Tibial artery (tissue), 4 donors: ENCODE measurements around the gene ANGPTL2.

ENCODE experiments used
- DNase-seq, 2 donors: peaks; one replicate each; pipeline ENCODE4 v3.0.0-alpha.2; 2019
- H3K27ac ChIP-seq, 2 donors: fragments of 200-600 bp; sonication (generic) in 1 of 2; 1 replicate in 1 of 2; 2 replicates in 1 of 2; pipeline ENCODE4 v1.5.1; 2018 to 2019; ENCODE audit warnings: mild to moderate bottlenecking in 1 of 2
- H3K27me3 ChIP-seq, 2 donors: fragments of 200-600 bp; sonication (generic) in 1 of 2; one replicate each; pipeline versions ENCODE4 v1.5.1 to v1.6.0; 2016 to 2019
- H3K36me3 ChIP-seq, 3 donors: fragments of 200-600 bp; sonication (generic) in 2 of 3; one replicate each; pipeline ENCODE4 v1.5.1; 2016 to 2019; ENCODE audit warnings: mild to moderate bottlenecking in 2 of 3
- H3K4me1 ChIP-seq, 4 donors: fragments of 200-600 bp; sonication (generic) in 2 of 4; 1 replicate in 3 of 4; 2 replicates in 1 of 4; pipeline ENCODE4 v1.5.1; 2016 to 2019
- H3K4me3 ChIP-seq, 2 donors: fragments of 200-600 bp; sonication (generic) in 1 of 2; 1 replicate in 1 of 2; 2 replicates in 1 of 2; pipeline ENCODE4 v1.5.1; 2018 to 2019; ENCODE audit warnings: mild to moderate bottlenecking in 2 of 2
- H3K9me3 ChIP-seq, 3 donors: fragments of 200-600 bp; sonication (generic) in 1 of 3; one replicate each; pipeline ENCODE4 v1.5.1; 2016 to 2019
- intact Hi-C: fragments of 100-400 bp; cut with DNase I; formaldehyde crosslinking; loops from one replicate; pipeline ENCODE4 v1.15.0; 2023; ENCODE audit warnings: low total_unique reads
- TF ChIP-seq, protein P1 (sequence below), 2 experiments: fragments of 200-600 bp in 1 of 2; fragments of 450-650 bp in 1 of 2; IDR thresholded peaks; one replicate each; pipeline ENCODE4 v1.5.1; 2017 to 2019; ENCODE audit warnings: antibody characterized with exemption in 2 of 2, mild to moderate bottlenecking in 1 of 2, moderate library complexity in 1 of 2

The ANGPTL2 gene

DNA sequence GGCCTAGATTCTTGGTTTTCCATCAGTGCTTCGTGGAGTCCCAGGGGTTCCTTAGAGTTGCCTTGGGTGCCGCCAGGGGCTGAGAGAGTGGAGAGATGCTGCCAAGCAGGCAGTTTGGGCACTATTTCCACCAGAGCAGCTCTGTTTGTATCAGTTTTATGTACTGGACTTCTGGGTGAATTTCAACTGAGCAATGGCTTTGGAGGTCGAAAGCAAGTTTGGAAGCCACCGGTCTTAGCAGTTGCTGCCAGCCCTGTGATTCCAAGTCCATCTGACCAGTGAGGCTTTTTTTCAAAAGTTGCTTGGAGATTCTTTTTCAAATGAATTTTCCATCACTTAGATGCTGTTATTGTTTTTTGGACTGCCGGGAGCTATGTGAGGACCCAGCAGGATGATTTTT is 68.5 kb downstream of the ANGPTL2 start:
- H3K4me1 ChIP-seq, result peaks cover 0 to 31% (median 14%) of the 10 kb centered on the region in 4 donors
- peak overlapping the region; percentile 68 to 70 for H3K27ac ChIP-seq
- TF ChIP-seq, protein P1, sequence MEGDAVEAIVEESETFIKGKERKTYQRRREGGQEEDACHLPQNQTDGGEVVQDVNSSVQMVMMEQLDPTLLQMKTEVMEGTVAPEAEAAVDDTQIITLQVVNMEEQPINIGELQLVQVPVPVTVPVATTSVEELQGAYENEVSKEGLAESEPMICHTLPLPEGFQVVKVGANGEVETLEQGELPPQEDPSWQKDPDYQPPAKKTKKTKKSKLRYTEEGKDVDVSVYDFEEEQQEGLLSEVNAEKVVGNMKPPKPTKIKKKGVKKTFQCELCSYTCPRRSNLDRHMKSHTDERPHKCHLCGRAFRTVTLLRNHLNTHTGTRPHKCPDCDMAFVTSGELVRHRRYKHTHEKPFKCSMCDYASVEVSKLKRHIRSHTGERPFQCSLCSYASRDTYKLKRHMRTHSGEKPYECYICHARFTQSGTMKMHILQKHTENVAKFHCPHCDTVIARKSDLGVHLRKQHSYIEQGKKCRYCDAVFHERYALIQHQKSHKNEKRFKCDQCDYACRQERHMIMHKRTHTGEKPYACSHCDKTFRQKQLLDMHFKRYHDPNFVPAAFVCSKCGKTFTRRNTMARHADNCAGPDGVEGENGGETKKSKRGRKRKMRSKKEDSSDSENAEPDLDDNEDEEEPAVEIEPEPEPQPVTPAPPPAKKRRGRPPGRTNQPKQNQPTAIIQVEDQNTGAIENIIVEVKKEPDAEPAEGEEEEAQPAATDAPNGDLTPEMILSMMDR (IDR thresholded peaks at IDR 0.05), result no peak
- DNase-seq, result peak; percentile 46 to 65
- no peaks in the 10 kb centered on the region for H3K36me3 ChIP-seq
- H3K9me3 ChIP-seq, result no peaks in the 10 kb centered on the region
- no peak overlapping the region for H3K4me3 ChIP-seq
- H3K27me3 ChIP-seq, result no peaks in the 10 kb centered on the region
- intact Hi-C loops, result no loop called here

DNA sequence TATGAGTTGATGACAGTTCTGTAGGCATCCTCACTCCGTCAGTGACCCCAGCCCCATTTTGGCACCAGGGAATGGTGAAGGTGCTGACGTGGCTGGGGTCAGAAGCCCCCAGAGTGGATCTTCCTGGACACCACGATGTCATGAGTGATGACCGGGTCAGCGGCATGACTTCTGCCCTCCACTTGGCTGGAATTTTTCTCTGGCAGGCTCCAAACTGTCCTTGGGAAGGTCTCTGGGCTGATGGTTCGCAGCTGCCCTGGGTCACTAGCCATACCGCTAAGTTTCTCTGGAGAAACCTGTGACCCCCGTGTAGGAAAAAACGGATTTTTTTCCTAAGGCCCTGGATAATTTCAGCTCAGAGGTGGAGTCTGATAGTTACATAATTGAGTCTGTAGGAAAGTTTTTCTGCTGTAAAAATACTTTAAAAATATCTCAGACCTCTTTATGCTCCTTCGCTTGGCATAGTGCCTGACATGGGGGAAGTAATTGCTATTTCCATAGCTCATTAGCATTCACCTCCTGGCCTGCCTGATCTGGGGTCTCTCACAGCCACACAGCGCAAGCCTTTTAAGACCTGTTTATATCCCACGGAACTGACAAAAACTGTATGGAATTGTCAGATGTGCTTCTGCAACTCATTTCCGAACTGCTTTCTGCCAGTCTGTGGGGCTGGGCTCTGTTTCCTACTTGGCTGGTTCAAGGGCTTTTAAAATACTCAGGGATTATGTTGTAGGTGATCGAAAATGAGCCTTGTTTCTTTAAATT is 69.2 kb downstream of the ANGPTL2 start:
- Histone ChIP-seq H3K27ac (peak overlapping the region; percentile 68 to 70), H3K9me3 (no peaks in the 10 kb centered on the region), H3K27me3 (no peaks in the 10 kb centered on the region), H3K4me3 (no peak overlapping the region), H3K4me1 (peaks cover 0 to 28% (median 16%) of the 10 kb centered on the region in 4 donors), H3K36me3 (no peaks in the 10 kb centered on the region)
- peak in 1 of 2 donors; percentile 60 for DNase-seq
- intact Hi-C loops, result no loop called here
- TF ChIP-seq, protein P1 (IDR thresholded peaks at IDR 0.05), result no peak

DNA sequence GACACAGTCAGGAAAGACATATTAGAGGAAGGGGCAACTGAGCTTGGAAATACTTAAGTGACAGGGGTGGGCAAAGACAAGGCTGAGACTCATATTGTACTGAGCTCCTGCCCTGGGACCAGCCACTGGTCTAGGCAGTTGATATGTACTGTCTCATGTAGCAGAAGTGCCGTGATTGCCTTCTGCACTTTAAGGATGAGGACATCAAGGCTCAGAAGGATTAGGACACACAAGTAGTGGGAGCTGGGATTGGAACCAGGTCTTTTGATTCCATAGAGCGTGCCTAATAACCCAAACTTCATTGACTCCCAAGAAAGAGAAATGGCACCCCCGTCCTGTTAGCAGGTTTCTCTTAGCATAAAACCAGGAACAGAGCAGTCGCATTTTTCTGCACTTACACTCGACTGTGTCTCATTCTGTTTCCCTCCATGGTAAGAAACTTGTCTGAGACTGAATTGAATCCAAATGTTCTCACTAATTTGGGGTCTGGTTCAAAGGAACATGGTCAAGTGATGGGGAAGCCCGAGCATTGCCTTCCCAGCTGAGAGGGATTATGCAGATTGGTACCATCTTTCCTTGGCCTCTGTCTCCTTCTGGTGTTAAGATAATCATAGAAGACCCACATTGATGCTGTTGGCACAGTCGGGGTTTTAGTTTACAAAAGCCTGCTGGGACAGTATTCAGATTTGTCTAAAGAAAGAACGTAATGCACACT is 70.4 kb downstream of the ANGPTL2 start:
- H3K27ac ChIP-seq, result no peak overlapping the region
- TF ChIP-seq, protein P1 (IDR thresholded peaks at IDR 0.05), result no peak

DNA sequence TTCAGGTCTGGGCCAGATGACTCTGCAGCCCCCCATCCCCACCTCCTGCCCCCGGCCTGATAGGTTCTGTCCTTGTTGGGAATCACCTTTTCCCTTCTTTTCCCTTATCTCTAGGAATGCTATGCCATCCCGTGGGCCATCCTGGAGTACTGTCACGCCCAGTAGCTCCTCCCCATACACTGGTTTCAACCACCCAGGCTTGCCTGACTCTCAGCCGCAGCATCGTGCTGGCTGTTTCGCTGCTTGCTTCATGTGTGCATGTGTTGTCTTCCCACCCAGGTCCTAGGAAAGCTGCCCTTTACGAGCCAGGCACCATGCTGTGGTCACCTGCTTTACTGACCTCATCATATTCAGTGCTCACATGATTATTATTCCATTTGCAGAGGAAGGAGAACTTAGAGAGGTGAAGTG is 71.8 kb downstream of the ANGPTL2 start:
- Histone ChIP-seq H3K27ac (no peak overlapping the region), H3K4me1 (peaks cover 0 to 24% (median 16%) of the 10 kb centered on the region in 4 donors), H3K36me3 (no peaks in the 10 kb centered on the region), H3K27me3 (no peaks in the 10 kb centered on the region), H3K9me3 (no peaks in the 10 kb centered on the region), H3K4me3 (no peak overlapping the region)
- peak in 1 of 2 donors; percentile 55 for DNase-seq
- intact Hi-C loops, result no loop called here
- TF ChIP-seq, protein P1 (IDR thresholded peaks at IDR 0.05), result no peak

More for the DNA sequence above, 70.4 kb downstream of the ANGPTL2 start:
- Histone ChIP-seq H3K27me3 (no peaks in the 10 kb centered on the region), H3K4me1 (peaks cover 0 to 24% (median 16%) of the 10 kb centered on the region in 4 donors), H3K9me3 (no peaks in the 10 kb centered on the region), H3K4me3 (no peak overlapping the region), H3K36me3 (no peaks in the 10 kb centered on the region)
- intact Hi-C loops, result no loop called here
- DNase-seq, result peak in 1 of 2 donors; percentile 10

DNA sequence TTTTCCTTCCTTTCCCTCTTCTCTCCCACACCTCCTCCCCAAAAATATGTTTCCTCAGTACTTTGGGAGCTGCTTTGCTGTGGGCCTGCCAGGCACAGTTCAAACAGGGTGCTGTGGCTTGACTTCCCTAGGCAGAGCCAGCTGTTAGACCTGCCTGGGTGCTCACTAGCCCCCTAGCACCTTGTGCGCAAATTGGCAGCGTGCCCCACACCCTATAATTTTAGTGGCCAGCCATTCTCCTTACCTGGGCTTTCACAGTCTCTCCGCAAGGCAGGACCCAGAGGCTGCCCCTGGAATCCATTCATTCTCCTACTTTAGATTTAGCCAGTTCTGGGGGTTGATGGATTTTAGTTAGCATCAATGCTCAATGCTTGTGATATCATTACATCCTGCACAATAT is 72.3 kb downstream of the ANGPTL2 start:
- intact Hi-C loops, result no loop called here

More for the DNA sequence above, 72.3 kb downstream of the ANGPTL2 start:
- no peaks in the 10 kb centered on the region for H3K9me3 ChIP-seq
- H3K4me1 ChIP-seq, result peaks cover 0 to 24% (median 16%) of the 10 kb centered on the region in 4 donors
- no peak overlapping the region for H3K4me3 ChIP-seq
- H3K27ac ChIP-seq, result no peak overlapping the region
- no peaks in the 10 kb centered on the region for H3K27me3 ChIP-seq
- TF ChIP-seq, protein P1 (IDR thresholded peaks at IDR 0.05), result no peak
- no peaks in the 10 kb centered on the region for H3K36me3 ChIP-seq
- peak in 1 of 2 donors; percentile 39 for DNase-seq
